ENCODE results near the gene GATAD2A. TPM values are rescaled to one million over a fixed set of nuclear protein-coding genes. Genes with fewer than 3 reads are reported as not detected.
A peak's percentile ranks its signal among the peaks of the same experiment; 100 is the strongest.

The GATAD2A gene
- total and polyA plus RNA-seq, 2 of the 13 experiments (the other 11 are each of a cell fraction or from before 2014, with no cell fraction given) = 16.8 to 28.6 TPM

DNA sequence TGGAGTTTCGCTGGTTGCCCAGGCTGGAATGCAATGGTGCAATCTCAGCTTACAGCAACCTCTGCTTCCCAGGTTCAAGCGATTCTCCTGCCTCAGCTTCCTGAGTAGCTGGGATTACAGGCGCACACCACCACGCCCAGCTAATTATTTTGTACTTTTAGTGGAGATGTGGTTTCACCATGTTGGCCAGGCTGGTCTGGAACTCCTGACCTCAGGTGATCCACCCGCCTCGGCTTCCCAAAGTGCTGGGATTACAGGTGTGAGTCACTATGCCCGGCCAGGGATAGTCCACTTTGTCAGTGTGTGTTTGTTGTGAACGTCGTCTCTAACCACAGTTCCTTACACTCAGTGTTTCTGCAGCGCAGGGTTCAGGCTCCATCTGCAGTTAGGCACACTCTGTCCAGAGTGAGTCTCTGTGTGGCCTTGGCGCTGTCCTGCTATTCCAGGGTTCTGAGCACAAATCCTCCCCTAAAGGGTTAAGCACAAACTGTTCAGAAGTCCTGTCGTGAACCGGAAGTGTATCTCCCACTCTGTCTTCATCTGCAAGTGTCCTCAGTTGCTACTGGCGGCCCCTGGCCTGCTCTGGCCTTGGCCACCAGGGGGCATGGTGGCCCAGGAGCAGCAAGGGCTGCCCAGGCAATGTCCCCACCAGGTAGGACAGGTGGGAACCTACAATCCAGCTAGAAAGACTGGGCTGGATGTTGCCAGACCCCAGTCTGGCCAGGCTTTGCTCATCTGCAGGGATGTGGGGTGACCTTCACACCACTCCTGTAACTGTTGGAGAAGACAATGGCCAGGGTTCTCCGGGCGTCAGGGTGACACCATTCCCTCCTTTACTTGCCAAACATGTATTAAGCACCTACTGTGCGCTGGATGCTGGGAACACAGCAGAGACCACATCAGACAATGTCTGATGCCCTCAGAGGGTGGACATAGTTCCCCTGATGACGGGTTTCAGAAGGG, 38.8 kb upstream of the GATAD2A start (continued):
- TF ChIP-seq NBN (conservative IDR thresholded peaks at IDR 0.05) (no peak), ZNF30 (CRISPR knock-in tag; IDR thresholded peaks at IDR 0.05) (no peak), ETV5 (CRISPR knock-in tag; IDR thresholded peaks at IDR 0.05; ENCODE audit: borderline replicate concordance) (peak; percentile 92), ZFX (CRISPR knock-in tag; IDR thresholded peaks at IDR 0.05; ENCODE audit: low read depth) (peak; percentile 85), MAF1 (CRISPR knock-in tag; IDR thresholded peaks at IDR 0.05; ENCODE audit: borderline replicate concordance) (no peak), IRF2 (CRISPR knock-in tag; IDR thresholded peaks at IDR 0.05) (peak; percentile 78), ZEB1 (IDR thresholded peaks at IDR 0.05; ENCODE audit: insufficient replicate concordance, low read depth) (peak; percentile 97), SALL1 (CRISPR knock-in tag; IDR thresholded peaks at IDR 0.05) (peak; percentile 87)
- TF ChIP-seq, protein P1, sequence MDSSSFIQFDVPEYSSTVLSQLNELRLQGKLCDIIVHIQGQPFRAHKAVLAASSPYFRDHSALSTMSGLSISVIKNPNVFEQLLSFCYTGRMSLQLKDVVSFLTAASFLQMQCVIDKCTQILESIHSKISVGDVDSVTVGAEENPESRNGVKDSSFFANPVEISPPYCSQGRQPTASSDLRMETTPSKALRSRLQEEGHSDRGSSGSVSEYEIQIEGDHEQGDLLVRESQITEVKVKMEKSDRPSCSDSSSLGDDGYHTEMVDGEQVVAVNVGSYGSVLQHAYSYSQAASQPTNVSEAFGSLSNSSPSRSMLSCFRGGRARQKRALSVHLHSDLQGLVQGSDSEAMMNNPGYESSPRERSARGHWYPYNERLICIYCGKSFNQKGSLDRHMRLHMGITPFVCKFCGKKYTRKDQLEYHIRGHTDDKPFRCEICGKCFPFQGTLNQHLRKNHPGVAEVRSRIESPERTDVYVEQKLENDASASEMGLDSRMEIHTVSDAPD (CRISPR knock-in tag; IDR thresholded peaks at IDR 0.05) = 0 out of 2 replicates have a peak, but pooled peaks have one; percentile 20
- TF ChIP-seq, protein P2, sequence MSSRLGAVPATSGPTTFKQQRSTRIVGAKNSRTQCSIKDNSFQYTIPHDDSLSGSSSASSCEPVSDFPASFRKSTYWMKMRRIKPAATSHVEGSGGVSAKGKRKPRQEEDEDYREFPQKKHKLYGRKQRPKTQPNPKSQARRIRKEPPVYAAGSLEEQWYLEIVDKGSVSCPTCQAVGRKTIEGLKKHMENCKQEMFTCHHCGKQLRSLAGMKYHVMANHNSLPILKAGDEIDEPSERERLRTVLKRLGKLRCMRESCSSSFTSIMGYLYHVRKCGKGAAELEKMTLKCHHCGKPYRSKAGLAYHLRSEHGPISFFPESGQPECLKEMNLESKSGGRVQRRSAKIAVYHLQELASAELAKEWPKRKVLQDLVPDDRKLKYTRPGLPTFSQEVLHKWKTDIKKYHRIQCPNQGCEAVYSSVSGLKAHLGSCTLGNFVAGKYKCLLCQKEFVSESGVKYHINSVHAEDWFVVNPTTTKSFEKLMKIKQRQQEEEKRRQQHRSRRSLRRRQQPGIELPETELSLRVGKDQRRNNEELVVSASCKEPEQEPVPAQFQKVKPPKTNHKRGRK (CRISPR knock-in tag; IDR thresholded peaks at IDR 0.05) = no peak
- TF ChIP-seq, protein P3, sequence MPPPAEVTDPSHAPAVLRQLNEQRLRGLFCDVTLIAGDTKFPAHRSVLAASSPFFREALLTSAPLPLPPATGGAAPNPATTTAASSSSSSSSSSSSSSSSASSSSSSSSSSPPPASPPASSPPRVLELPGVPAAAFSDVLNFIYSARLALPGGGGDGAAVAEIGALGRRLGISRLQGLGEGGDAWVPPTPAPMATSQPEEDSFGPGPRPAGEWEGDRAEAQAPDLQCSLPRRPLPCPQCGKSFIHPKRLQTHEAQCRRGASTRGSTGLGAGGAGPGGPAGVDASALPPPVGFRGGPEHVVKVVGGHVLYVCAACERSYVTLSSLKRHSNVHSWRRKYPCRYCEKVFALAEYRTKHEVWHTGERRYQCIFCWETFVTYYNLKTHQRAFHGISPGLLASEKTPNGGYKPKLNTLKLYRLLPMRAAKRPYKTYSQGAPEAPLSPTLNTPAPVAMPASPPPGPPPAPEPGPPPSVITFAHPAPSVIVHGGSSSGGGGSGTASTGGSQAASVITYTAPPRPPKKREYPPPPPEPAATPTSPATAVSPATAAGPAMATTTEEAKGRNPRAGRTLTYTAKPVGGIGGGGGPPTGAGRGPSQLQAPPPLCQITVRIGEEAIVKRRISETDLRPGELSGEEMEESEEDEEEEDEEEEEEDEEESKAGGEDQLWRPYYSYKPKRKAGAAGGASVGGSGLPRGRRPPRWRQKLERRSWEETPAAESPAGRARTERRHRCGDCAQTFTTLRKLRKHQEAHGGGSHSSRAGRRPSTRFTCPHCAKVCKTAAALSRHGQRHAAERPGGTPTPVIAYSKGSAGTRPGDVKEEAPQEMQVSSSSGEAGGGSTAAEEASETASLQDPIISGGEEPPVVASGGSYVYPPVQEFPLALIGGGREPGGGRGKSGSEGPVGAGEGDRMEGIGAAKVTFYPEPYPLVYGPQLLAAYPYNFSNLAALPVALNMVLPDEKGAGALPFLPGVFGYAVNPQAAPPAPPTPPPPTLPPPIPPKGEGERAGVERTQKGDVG (CRISPR knock-in tag; IDR thresholded peaks at IDR 0.05; ENCODE audit: borderline replicate concordance) = no peak; the same call in 1 of the 2 replicates
- TF ChIP-seq, protein P4, sequence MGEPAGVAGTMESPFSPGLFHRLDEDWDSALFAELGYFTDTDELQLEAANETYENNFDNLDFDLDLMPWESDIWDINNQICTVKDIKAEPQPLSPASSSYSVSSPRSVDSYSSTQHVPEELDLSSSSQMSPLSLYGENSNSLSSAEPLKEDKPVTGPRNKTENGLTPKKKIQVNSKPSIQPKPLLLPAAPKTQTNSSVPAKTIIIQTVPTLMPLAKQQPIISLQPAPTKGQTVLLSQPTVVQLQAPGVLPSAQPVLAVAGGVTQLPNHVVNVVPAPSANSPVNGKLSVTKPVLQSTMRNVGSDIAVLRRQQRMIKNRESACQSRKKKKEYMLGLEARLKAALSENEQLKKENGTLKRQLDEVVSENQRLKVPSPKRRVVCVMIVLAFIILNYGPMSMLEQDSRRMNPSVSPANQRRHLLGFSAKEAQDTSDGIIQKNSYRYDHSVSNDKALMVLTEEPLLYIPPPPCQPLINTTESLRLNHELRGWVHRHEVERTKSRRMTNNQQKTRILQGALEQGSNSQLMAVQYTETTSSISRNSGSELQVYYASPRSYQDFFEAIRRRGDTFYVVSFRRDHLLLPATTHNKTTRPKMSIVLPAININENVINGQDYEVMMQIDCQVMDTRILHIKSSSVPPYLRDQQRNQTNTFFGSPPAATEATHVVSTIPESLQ (CRISPR knock-in tag; conservative IDR thresholded peaks at IDR 0.05) = no peak
- TF ChIP-seq, protein P5, sequence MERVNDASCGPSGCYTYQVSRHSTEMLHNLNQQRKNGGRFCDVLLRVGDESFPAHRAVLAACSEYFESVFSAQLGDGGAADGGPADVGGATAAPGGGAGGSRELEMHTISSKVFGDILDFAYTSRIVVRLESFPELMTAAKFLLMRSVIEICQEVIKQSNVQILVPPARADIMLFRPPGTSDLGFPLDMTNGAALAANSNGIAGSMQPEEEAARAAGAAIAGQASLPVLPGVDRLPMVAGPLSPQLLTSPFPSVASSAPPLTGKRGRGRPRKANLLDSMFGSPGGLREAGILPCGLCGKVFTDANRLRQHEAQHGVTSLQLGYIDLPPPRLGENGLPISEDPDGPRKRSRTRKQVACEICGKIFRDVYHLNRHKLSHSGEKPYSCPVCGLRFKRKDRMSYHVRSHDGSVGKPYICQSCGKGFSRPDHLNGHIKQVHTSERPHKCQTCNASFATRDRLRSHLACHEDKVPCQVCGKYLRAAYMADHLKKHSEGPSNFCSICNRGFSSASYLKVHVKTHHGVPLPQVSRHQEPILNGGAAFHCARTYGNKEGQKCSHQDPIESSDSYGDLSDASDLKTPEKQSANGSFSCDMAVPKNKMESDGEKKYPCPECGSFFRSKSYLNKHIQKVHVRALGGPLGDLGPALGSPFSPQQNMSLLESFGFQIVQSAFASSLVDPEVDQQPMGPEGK (CRISPR knock-in tag; IDR thresholded peaks at IDR 0.05) = peak; percentile 65
- TF ChIP-seq, protein P6, sequence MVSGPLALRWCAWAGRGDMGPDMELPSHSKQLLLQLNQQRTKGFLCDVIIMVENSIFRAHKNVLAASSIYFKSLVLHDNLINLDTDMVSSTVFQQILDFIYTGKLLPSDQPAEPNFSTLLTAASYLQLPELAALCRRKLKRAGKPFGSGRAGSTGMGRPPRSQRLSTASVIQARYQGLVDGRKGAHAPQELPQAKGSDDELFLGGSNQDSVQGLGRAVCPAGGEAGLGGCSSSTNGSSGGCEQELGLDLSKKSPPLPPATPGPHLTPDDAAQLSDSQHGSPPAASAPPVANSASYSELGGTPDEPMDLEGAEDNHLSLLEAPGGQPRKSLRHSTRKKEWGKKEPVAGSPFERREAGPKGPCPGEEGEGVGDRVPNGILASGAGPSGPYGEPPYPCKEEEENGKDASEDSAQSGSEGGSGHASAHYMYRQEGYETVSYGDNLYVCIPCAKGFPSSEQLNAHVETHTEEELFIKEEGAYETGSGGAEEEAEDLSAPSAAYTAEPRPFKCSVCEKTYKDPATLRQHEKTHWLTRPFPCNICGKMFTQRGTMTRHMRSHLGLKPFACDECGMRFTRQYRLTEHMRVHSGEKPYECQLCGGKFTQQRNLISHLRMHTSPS (CRISPR knock-in tag; IDR thresholded peaks at IDR 0.05; ENCODE audit: low read depth) = no peak; the same call in 1 of the 2 replicates
